Measurements from ENCODE around the gene FBXO9.

GRCh38 chr6:53143710-53144109 is 78.5 kb downstream of the FBXO9 start:
- TF ChIP-seq POLR2A (IDR thresholded peaks at IDR 0.05; ENCODE audit: low read length) = no peak
- no peak for TF ChIP-seq GATA1 (IDR thresholded peaks at IDR 0.05; ENCODE audit: low read depth, low read length)

All from erythroblast (primary cell).